ENCODE results near the gene CYB561D2.

CYB561D2 gene

GRCh38 chr3:50338965-50339364, 11.7 kb upstream of the CYB561D2 start:
- DNase-seq: no peak
- intact Hi-C loops (cut with DNase I): no loop called here

DNA sequence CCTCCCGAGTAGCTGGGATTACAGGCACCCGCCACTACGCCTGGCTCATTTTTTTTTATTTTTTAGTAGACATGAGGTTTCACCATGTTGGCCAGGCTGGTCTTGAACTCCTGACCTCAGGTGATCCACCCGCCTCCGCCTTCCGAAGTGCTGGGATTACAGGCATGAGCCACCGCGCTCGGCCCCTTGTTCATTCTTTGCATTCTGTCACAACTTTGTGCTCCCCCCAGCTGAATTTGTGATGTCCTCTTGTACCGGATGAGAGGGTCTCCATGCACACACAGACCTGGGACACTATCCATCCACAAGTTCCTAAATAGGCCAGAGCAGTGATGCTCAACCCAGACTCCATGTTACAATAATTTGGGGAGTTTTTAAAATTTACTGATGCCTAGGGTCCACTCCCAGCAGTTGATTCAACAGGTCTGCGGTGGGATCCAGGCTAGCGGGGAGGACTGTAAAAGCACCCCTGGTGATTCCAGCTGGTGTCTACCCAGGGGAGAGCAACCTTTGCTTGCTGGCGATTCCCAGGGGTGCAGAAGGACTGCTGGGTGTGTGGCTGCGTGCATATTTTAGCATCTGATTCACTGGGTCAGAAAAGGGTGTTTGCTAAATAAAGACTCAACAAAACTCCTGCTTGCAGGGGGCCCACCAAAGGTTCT, 11.0 kb upstream of the CYB561D2 start:
- intact Hi-C loops (cut with DNase I): no loop called here
- DNase-seq: no peak

- intact Hi-C loops (cut with DNase I): no loop called here
- no peak for DNase-seq
Observed at GRCh38 chr3:50340147-50340447, 10.6 kb upstream of the CYB561D2 start.

DNA sequence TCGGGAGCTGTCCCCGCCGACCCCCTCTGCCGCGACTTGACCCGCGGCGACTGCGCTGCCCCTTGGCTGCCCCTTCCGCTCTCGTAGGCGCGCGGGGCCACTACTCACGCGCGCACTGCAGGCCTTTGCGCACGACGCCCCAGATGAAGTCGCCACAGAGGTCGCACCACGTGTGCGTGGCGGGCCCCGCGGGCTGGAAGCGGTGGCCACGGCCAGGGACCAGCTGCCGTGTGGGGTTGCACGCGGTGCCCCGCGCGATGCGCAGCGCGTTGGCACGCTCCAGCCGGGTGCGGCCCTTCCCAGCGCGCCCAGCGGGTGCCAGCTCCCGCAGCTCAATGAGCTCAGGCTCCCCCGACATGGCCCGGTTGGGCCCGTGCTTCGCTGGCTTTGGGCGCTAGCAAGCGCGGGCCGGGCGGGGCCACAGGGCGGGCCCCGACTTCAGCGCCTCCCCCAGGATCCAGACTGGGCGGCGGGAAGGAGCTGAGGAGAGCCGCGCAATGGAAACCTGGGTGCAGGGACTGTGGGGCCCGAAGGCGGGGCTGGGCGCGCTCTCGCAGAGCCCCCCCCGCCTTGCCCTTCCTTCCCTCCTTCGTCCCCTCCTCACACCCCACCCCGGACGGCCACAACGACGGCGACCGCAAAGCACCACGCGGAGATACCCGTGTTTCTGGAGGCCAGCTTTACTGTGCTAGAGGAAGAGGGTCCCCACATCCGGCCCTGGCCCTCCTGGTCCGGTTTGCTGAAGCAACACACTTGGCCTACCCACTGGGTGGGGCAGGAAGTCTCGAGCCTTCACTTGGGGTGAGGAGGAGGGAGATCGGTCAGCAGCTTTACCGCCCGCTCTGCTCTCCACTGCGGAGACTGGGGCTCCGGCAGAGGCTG, 10.0 kb upstream of the CYB561D2 start, which contains the start of gene RASSF1:
RASSF1 (minus strand) TSS at position 389 of the 882 bp plus-strand sequence; CDS start at position 358, 31 bp downstream.
- intact Hi-C loops (cut with DNase I): no loop called here
- DNase-seq: peak in 6 of 42 donors; percentile 22 to 51 (median 26)

DNA sequence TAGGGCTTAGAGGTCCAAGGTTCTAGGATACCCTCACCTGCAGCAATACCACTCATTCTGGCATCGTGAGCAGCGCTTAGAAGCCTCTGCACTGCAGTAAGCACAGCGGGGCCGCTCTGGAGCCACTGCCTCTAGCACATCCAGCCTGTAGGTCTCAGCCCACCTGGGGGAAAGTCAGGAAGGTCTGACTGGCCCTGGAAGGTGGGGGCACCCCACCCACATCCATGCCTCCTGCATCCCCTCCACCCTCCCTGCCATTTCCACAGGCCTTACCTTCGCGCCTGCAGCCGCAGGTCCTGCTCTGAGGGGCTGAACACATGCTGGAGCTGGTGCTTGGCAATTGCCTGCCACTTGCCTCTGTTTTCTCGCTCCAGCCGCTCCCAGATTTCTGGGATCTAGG, 9.1 kb upstream of the CYB561D2 start:
- DNase-seq: no peak
- intact Hi-C loops (cut with DNase I): no loop called here

GRCh38 chr3:50341996-50342650, 8.5 kb upstream of the CYB561D2 start:
- intact Hi-C loops (cut with DNase I): no loop called here
- DNase-seq: no peak

DNA sequence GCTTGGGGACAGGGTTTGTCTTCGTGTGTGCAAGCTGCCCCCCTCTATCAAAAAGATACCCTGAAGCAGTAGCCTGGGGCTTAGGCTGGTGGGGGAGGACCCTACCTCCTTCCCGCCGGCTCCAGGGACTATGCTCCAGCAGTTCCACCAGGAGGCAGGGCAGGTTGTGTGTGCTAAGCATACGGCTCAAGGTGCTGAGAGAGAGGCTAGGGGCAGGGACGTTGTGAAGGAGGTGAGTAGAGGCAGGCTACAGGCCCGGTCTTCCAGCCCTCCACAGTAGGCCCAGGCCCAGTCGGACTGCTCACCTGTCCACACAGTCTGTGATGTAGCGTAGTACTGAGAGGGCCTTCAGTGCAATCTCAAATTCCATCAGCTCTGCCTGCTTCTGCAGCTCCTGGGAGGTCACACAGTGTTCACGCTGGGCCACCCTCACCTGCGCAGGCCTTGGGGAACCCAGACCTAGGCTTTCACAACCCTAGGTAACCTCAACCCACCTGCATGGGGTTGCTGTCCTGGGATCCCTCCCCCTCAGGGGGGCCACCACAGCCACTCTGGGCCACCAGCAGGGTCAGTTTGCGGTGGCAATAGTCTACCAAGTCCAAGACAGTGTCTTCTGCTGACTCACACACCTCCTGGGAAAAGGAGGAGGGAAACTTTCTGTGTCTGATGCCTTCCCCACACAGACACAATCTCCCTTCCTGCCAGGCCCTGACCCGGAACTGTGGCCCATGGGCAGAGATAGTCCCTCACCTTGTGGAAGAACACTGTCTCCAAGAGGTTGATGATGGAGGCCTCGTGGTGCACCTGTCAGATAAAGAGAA, 7.6 kb upstream of the CYB561D2 start:
- intact Hi-C loops (cut with DNase I): no loop called here

GRCh38 chr3:50345008-50345407, 5.7 kb upstream of the CYB561D2 start:
- intact Hi-C loops (cut with DNase I): loop anchor here (5.0 kb wide), 1 partner anchor 197 kb away; no protein-coding TSS in a partner anchor
- no peak for DNase-seq

More for the DNA sequence above, 7.6 kb upstream of the CYB561D2 start:
- no peak for DNase-seq

DNA sequence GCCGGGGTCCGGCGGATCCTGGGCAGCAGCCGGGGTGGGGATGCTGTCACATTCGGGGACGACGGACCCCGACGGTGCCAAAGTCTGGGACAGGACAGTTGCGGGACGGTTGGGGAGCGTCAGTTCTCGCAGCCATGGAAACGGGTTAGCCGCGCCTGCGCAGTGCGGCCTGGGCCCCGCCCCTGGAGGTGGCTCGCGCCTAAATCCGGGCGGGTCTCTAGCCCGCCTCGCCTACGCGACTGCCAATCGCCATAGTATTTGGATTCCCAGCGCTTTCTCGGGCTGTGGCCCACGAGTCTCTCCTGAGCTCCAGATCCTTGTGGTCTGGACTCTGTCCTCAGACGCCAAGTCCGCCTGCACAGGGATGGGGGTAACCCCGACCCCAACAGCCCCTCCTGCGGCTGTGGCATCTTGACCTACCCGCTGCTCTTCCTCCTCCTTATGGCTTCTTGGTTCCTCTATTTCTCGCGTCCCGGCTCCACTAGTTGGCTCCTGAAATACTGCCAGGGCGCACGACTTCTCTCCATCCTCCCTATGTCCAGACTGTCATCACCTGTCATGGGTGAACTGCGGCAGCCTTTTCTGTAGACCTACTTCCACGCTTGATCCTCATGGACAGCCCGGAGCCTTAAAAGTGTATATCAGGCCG, 5.0 kb upstream of the CYB561D2 start, which contains the start of gene ZMYND10:
ZMYND10 (minus strand) TSS at position 147 of the 649 bp plus-strand sequence. CDS start 153 bp downstream, outside the sequence.
- peak; percentile 33 to 87 (median 71) for DNase-seq
- intact Hi-C loops (cut with DNase I): loop anchor here (5.0 kb wide), 1 partner anchor 197 kb away; no protein-coding TSS in a partner anchor

DNA sequence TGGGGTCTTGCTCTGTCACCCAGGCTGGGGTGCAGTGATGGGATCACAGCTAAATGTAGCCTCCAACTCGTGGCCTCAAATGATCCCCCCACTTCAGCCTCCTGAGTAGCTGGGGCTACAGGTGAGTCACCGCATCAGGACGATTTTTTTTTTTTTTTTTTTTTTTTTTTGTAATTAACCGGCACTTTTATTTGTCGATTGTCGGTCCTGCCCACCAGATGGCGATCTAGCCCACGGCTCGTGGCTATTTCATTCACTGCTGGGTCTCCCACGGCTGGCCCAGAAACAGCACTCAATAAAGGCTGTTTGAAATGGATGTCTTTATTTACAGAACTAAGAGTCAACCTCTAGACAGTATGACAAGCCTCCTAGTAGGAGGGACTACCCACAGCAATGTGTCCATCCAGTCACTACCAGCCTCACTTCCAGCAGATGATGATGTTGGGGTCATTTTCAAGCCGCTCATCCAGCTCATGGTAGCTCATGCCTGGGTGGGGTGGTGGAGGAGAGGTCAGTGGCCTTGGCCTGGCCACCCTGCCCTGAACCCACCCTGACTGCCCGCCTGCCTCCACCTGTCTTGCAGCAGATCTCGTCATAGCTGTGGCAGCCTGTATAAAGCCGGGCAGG, 3.4 kb upstream of the CYB561D2 start:
- peak; percentile 45 to 88 (median 70) for DNase-seq
- intact Hi-C loops (cut with DNase I): loop anchor here (5.0 kb wide), 1 partner anchor 195 kb away; no protein-coding TSS in a partner anchor

GRCh38 chr3:50350213-50350526, 492 bp upstream of the CYB561D2 start:
- DNase-seq: peak in 1 of 42 donors; percentile 16

DNA sequence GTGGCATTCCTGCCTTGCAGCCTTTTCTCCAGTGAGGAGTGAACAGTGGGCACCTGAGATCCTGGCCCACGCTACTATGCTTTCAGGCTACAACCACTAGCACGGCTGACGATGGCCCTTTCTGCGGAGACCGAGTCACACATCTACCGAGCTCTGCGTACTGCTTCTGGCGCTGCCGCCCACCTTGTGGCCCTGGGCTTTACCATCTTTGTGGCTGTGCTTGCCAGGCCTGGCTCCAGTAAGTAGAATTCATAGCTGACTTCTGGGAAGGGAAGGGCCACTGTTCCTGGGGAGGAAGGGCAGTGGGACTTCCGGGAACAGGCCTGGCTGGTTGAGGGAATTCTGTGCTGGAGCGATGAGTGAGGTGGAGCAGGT, 648 bp downstream of the CYB561D2 start:
- DNase-seq: peak in 2 of 42 donors; percentile 15 to 39
- intact Hi-C loops (cut with DNase I): loop anchor here (1.0 kb wide), 1 partner anchor 8 kb away; the partner anchor contains the start of gene TMEM115

More at GRCh38 chr3:50350213-50350526, 492 bp upstream of the CYB561D2 start:
- intact Hi-C loops (cut with DNase I): no loop called here

- intact Hi-C loops (cut with DNase I): no loop called here
Observed at GRCh38 chr3:50352781-50353180, 2.1 kb downstream of the CYB561D2 start.

GRCh38 chr3:50353245-50354004, 2.8 kb downstream of the CYB561D2 start:
- intact Hi-C loops (cut with DNase I): no loop called here
- no peak for DNase-seq

More at GRCh38 chr3:50352781-50353180, 2.1 kb downstream of the CYB561D2 start:
- DNase-seq: no peak

GRCh38 chr3:50354186-50354764, 3.6 kb downstream of the CYB561D2 start:
- intact Hi-C loops (cut with DNase I): no loop called here
- no peak for DNase-seq

- no peak for DNase-seq
- intact Hi-C loops (cut with DNase I): no loop called here
Observed at GRCh38 chr3:50354850-50355249, 4.2 kb downstream of the CYB561D2 start.
